Vagina (tissue), 2 donors: Measurements from ENCODE around the gene TGDS.

ENCODE experiments used
- POLR2A ChIP-seq, 2 donors: fragments of 450-650 bp; IDR thresholded peaks; one replicate each; pipeline ENCODE4 v1.6.1; 2017; ENCODE audit warnings: antibody characterized with exemption in 2 of 2, mild to moderate bottlenecking in 2 of 2, moderate library complexity in 2 of 2
- TF ChIP-seq, protein P1 (sequence below), 3 experiments: fragments of 450-650 bp in 2 of 3; fragments of 200-600 bp in 1 of 3; sonication (generic) in 1 of 3; IDR thresholded peaks; one replicate each; pipeline ENCODE4 v1.5.1; 2017 to 2019; ENCODE audit warnings: antibody characterized with exemption in 3 of 3, mild to moderate bottlenecking in 2 of 3, moderate library complexity in 2 of 3

- TF ChIP-seq, protein P1, sequence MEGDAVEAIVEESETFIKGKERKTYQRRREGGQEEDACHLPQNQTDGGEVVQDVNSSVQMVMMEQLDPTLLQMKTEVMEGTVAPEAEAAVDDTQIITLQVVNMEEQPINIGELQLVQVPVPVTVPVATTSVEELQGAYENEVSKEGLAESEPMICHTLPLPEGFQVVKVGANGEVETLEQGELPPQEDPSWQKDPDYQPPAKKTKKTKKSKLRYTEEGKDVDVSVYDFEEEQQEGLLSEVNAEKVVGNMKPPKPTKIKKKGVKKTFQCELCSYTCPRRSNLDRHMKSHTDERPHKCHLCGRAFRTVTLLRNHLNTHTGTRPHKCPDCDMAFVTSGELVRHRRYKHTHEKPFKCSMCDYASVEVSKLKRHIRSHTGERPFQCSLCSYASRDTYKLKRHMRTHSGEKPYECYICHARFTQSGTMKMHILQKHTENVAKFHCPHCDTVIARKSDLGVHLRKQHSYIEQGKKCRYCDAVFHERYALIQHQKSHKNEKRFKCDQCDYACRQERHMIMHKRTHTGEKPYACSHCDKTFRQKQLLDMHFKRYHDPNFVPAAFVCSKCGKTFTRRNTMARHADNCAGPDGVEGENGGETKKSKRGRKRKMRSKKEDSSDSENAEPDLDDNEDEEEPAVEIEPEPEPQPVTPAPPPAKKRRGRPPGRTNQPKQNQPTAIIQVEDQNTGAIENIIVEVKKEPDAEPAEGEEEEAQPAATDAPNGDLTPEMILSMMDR (IDR thresholded peaks at IDR 0.05) = no peak
- no peak for TF ChIP-seq POLR2A (IDR thresholded peaks at IDR 0.05)
Observed at GRCh38 chr13:94544922-94545321, 51.0 kb downstream of the TGDS start.
